Measurements from ENCODE around the gene PKD2. TPM values are rescaled to one million over a fixed set of nuclear protein-coding genes. Genes with fewer than 3 reads are reported as not detected.

Gene PKD2
- total RNA-seq, 1 donor = 106 TPM

- H3K36me3 ChIP-seq (ENCODE audit: insufficient read depth, low read length) = no peaks in the 10 kb centered on the region
- no peaks in the 10 kb centered on the region for H3K9me3 ChIP-seq (ENCODE audit: low read depth, low read length)
- H3K27ac ChIP-seq (ENCODE audit: low read depth, low read length) = no peak overlapping the region
- no peaks in the 10 kb centered on the region for H4K20me1 ChIP-seq (ENCODE audit: insufficient read depth, low read length)
- H3K79me2 ChIP-seq (ENCODE audit: insufficient read depth, low read length) = no peaks in the 10 kb centered on the region
- DNase-seq (ENCODE audit: insufficient read length, low spot score, missing footprints) = no peak
- H2AFZ ChIP-seq (ENCODE audit: low read length) = no peak overlapping the region
- no peaks in the 10 kb centered on the region for H3K4me1 ChIP-seq (ENCODE audit: insufficient read depth, low read length)
- peak overlapping the region; percentile 16 for H3K4me2 ChIP-seq (ENCODE audit: insufficient read depth, low read length)
- TF ChIP-seq CTCF (IDR thresholded peaks at IDR 0.05; ENCODE audit: extremely low read depth, low read depth, low read length) = no peak
- no peaks in the 10 kb centered on the region for H3K27me3 ChIP-seq (ENCODE audit: insufficient read depth, low read length)
- no peak overlapping the region for H3K4me3 ChIP-seq (ENCODE audit: insufficient read depth, low read length)
Observed at GRCh38 chr4:87982036-87982435, 25.4 kb upstream of the PKD2 start.

DNA sequence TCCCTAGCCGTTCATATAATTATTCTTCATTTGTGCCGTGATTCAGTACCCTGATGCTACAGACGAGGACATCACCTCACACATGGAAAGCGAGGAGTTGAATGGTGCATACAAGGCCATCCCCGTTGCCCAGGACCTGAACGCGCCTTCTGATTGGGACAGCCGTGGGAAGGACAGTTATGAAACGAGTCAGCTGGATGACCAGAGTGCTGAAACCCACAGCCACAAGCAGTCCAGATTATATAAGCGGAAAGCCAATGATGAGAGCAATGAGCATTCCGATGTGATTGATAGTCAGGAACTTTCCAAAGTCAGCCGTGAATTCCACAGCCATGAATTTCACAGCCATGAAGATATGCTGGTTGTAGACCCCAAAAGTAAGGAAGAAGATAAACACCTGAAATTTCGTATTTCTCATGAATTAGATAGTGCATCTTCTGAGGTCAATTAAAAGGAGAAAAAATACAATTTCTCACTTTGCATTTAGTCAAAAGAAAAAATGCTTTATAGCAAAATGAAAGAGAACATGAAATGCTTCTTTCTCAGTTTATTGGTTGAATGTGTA is 24.9 kb upstream of the PKD2 start:
- H3K27ac ChIP-seq (ENCODE audit: low read depth, low read length) = no peak overlapping the region
- H3K4me2 ChIP-seq (ENCODE audit: insufficient read depth, low read length) = peak overlapping the region; percentile 16
- no peak for DNase-seq (ENCODE audit: insufficient read length, low spot score, missing footprints)
- H2AFZ ChIP-seq (ENCODE audit: low read length) = peak overlapping the region; percentile 24
- no peaks in the 10 kb centered on the region for H3K36me3 ChIP-seq (ENCODE audit: insufficient read depth, low read length)
- no peak for TF ChIP-seq CTCF (IDR thresholded peaks at IDR 0.05; ENCODE audit: extremely low read depth, low read depth, low read length)
- no peaks in the 10 kb centered on the region for H3K4me1 ChIP-seq (ENCODE audit: insufficient read depth, low read length)
- H3K79me2 ChIP-seq (ENCODE audit: insufficient read depth, low read length) = no peaks in the 10 kb centered on the region
- H3K27me3 ChIP-seq (ENCODE audit: insufficient read depth, low read length) = no peaks in the 10 kb centered on the region
- no peaks in the 10 kb centered on the region for H3K9me3 ChIP-seq (ENCODE audit: low read depth, low read length)
- H3K4me3 ChIP-seq (ENCODE audit: insufficient read depth, low read length) = no peak overlapping the region
- no peaks in the 10 kb centered on the region for H4K20me1 ChIP-seq (ENCODE audit: insufficient read depth, low read length)

GRCh38 chr4:87983996-87984395 is 23.4 kb upstream of the PKD2 start:
- Histone ChIP-seq H3K79me2 (ENCODE audit: insufficient read depth, low read length) (no peaks in the 10 kb centered on the region), H2AFZ (ENCODE audit: low read length) (no peak overlapping the region), H3K4me1 (ENCODE audit: insufficient read depth, low read length) (no peaks in the 10 kb centered on the region), H4K20me1 (ENCODE audit: insufficient read depth, low read length) (no peaks in the 10 kb centered on the region), H3K9me3 (ENCODE audit: low read depth, low read length) (no peaks in the 10 kb centered on the region), H3K36me3 (ENCODE audit: insufficient read depth, low read length) (no peaks in the 10 kb centered on the region), H3K4me3 (ENCODE audit: insufficient read depth, low read length) (no peak overlapping the region), H3K27me3 (ENCODE audit: insufficient read depth, low read length) (no peaks in the 10 kb centered on the region), H3K4me2 (ENCODE audit: insufficient read depth, low read length) (no peak overlapping the region), H3K27ac (ENCODE audit: low read depth, low read length) (no peak overlapping the region)
- no peak for DNase-seq (ENCODE audit: insufficient read length, low spot score, missing footprints)
- no peak for TF ChIP-seq CTCF (IDR thresholded peaks at IDR 0.05; ENCODE audit: extremely low read depth, low read depth, low read length)

DNA sequence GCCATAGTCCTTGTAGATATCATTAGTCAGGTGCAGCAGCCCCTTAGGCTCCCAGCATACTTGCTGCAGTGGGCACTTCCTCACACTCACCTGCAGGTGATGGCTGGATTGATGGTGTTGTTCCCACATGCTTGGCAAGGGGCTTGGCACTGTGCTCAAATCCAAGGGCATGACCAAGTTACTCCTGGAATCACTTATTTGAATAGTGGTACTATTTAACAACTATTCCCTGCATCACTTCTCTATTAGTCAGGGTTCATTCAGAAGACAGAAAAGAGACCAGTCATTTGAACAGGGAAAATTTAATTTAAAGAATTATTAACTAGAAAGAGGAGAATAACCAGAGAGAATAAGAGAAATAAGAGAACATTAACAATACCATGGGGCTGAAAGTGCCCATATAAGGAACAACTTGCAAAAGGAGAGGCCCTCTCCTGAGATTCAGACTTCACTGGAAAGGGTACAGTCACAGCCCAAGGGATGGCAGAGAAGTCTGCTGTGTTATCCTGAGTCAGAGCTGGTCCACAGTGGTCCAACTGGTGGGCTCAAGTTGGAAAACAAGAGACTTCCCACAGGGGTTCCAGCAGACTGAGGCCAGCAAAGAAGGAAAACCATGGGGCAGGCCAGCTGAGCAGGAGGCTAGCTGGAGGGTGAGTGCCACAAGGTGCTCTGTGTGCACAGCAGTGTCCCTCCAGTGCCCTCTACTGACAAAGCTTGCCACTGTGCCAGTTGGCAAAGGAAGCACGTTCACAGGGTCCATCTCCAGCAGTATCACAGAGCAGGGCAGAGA is 22.1 kb upstream of the PKD2 start:
- H3K9me3 ChIP-seq (ENCODE audit: low read depth, low read length) = no peaks in the 10 kb centered on the region
- peak overlapping the region; percentile 13 for H2AFZ ChIP-seq (ENCODE audit: low read length)
- H3K4me3 ChIP-seq (ENCODE audit: insufficient read depth, low read length) = no peak overlapping the region
- DNase-seq (ENCODE audit: insufficient read length, low spot score, missing footprints) = no peak
- H3K79me2 ChIP-seq (ENCODE audit: insufficient read depth, low read length) = no peaks in the 10 kb centered on the region
- no peaks in the 10 kb centered on the region for H3K4me1 ChIP-seq (ENCODE audit: insufficient read depth, low read length)
- H3K27me3 ChIP-seq (ENCODE audit: insufficient read depth, low read length) = no peaks in the 10 kb centered on the region
- H3K27ac ChIP-seq (ENCODE audit: low read depth, low read length) = no peak overlapping the region
- H4K20me1 ChIP-seq (ENCODE audit: insufficient read depth, low read length) = no peaks in the 10 kb centered on the region
- peak; percentile 69 for TF ChIP-seq CTCF (IDR thresholded peaks at IDR 0.05; ENCODE audit: extremely low read depth, low read depth, low read length)
- H3K36me3 ChIP-seq (ENCODE audit: insufficient read depth, low read length) = no peaks in the 10 kb centered on the region
- no peak overlapping the region for H3K4me2 ChIP-seq (ENCODE audit: insufficient read depth, low read length)

All from osteoblast (primary cell).